ENCODE measurements around the gene UQCRH. TPM values are rescaled to one million over a fixed set of nuclear protein-coding genes. Genes with fewer than 3 reads are reported as not detected.

UQCRH gene
- total RNA-seq, 6 donors from 2014 or later: 59.7 to 193 (median 126) TPM

- ATAC-seq (ENCODE audit: low FRiP score in 2 of 2) (no peak), DNase-seq (no peak)
- H3K9me3 ChIP-seq: no peaks in the 10 kb centered on the region
- peaks cover 32 to 39% (median 35%) of the 10 kb centered on the region in 4 donors for H3K4me1 ChIP-seq
- H3K36me3 ChIP-seq: peaks cover 7 to 16% (median 11%) of the 10 kb centered on the region in 4 donors
- WGBS, 2 donors: 11 to 12% methylated on average over 13 to 17 of the region's 17 CpGs
- H3K4me3 ChIP-seq: peak overlapping the region; percentile 60 to 89 (median 74)
- no peak for TF ChIP-seq POLR2A (IDR thresholded peaks at IDR 0.05)
- TF ChIP-seq EP300 (IDR thresholded peaks at IDR 0.05): no peak
- no peak for TF ChIP-seq POLR2AphosphoS5 (IDR thresholded peaks at IDR 0.05)
- peak overlapping the region; percentile 95 to 99 (median 98) for H3K27ac ChIP-seq
- no peaks in the 10 kb centered on the region for H3K27me3 ChIP-seq
Observed at GRCh38 chr1:46301406-46301807, 2.1 kb upstream of the UQCRH start.

- peaks cover 32 to 43% (median 37%) of the 10 kb centered on the region in 4 donors for H3K4me1 ChIP-seq
- H3K27ac ChIP-seq: peak overlapping the region; percentile 95 to 99 (median 98)
- TF ChIP-seq POLR2A (IDR thresholded peaks at IDR 0.05): peak in 2 of 4 donors; percentile 37 to 51
- TF ChIP-seq POLR2AphosphoS5 (IDR thresholded peaks at IDR 0.05): no peak
- no peak for TF ChIP-seq EP300 (IDR thresholded peaks at IDR 0.05)
- TF ChIP-seq CTCF (IDR thresholded peaks at IDR 0.05): peak; percentile 14 to 54 (median 38)
- 1 to 3% methylated on average over 14 to 74 of the region's 79 CpGs for WGBS, 2 donors
- DNase-seq (peak; percentile 56 to 93), ATAC-seq (ENCODE audit: low FRiP score in 2 of 2) (peak; percentile 50 to 58)
- no peaks in the 10 kb centered on the region for H3K27me3 ChIP-seq
- H3K4me3 ChIP-seq: peak overlapping the region; percentile 60 to 89 (median 74)
- peaks cover 7 to 10% (median 8%) of the 10 kb centered on the region in 4 donors for H3K36me3 ChIP-seq
- no peaks in the 10 kb centered on the region for H3K9me3 ChIP-seq
Observed at GRCh38 chr1:46301808-46302640, 1.5 kb upstream of the UQCRH start.

- DNase-seq: peak in 1 of 2 donors; percentile 91
- 0 to 1% methylated on average over 11 to 22 of the region's 32 CpGs for WGBS, 2 donors
- Histone ChIP-seq H3K4me3 (peak overlapping the region; percentile 60 to 89 (median 74)), H3K4me1 (peaks cover 32 to 49% (median 38%) of the 10 kb centered on the region in 4 donors), H3K9me3 (no peaks in the 10 kb centered on the region), H3K27me3 (no peaks in the 10 kb centered on the region), H3K36me3 (peaks cover 1 to 4% (median 3%) of the 10 kb centered on the region in 4 donors), H3K27ac (peak overlapping the region; percentile 95 to 99 (median 98))
- TF ChIP-seq POLR2A (IDR thresholded peaks at IDR 0.05) (no peak), CTCF (IDR thresholded peaks at IDR 0.05) (no peak), POLR2AphosphoS5 (IDR thresholded peaks at IDR 0.05) (no peak), EP300 (IDR thresholded peaks at IDR 0.05) (no peak)
- peak; percentile 22 to 57 for ATAC-seq (ENCODE audit: low FRiP score in 2 of 2)
Observed at GRCh38 chr1:46302641-46303037, 859 bp upstream of the UQCRH start.

GRCh38 chr1:46303872-46304326, 401 bp downstream of the UQCRH start:
- Histone ChIP-seq H3K9me3 (no peaks in the 10 kb centered on the region), H3K4me3 (peak overlapping the region; percentile 60 to 89 (median 74)), H3K27ac (peak overlapping the region; percentile 95 to 99 (median 98)), H3K27me3 (no peaks in the 10 kb centered on the region), H3K4me1 (peaks cover 32 to 47% (median 34%) of the 10 kb centered on the region in 4 donors), H3K36me3 (no peaks in the 10 kb centered on the region)
- no peak for DNase-seq
- 0% methylated on average over 14 of the region's 14 CpGs for WGBS, 2 donors
- ATAC-seq (ENCODE audit: low FRiP score in 2 of 2): no peak
- TF ChIP-seq CTCF (IDR thresholded peaks at IDR 0.05): no peak
- no peak for TF ChIP-seq POLR2A (IDR thresholded peaks at IDR 0.05)
- TF ChIP-seq POLR2AphosphoS5 (IDR thresholded peaks at IDR 0.05): no peak
- TF ChIP-seq EP300 (IDR thresholded peaks at IDR 0.05): no peak

GRCh38 chr1:46306159-46306530, 2.6 kb downstream of the UQCRH start:
- no peak overlapping the region for H3K27ac ChIP-seq
- TF ChIP-seq EP300 (IDR thresholded peaks at IDR 0.05) (no peak), CTCF (IDR thresholded peaks at IDR 0.05) (no peak)
- H3K4me3 ChIP-seq: no peak overlapping the region
- ATAC-seq (ENCODE audit: low FRiP score in 2 of 2): no peak
- WGBS, 2 donors: 93 to 94% methylated on average over 8 of the region's 8 CpGs
- peaks cover 9 to 19% (median 15%) of the 10 kb centered on the region in 4 donors for H3K36me3 ChIP-seq
- H3K4me1 ChIP-seq: peaks cover 16 to 34% (median 20%) of the 10 kb centered on the region in 4 donors
- no peaks in the 10 kb centered on the region for H3K27me3 ChIP-seq
- no peaks in the 10 kb centered on the region for H3K9me3 ChIP-seq
- no peak for DNase-seq
